Measurements from ENCODE around the gene IFITM1. TPM values are rescaled to one million over a fixed set of nuclear protein-coding genes. Genes with fewer than 3 reads are reported as not detected.
"Not testable (repeated sequence)": the region's sequence is repeated elsewhere in the genome, so short reads cannot be mapped to it uniquely, and the experiment has no call there.

Gene IFITM1
- polyA plus RNA-seq, 1 donor, result 12.2 TPM

- DNase-seq (ENCODE audit: low read depth), result no peak
Measured at GRCh38 chr11:344836-345578, 31.2 kb downstream of the IFITM1 start.

GRCh38 chr11:346529-346928 is 32.7 kb downstream of the IFITM1 start:
- no peak for DNase-seq (ENCODE audit: low read depth)

GRCh38 chr11:349270-349954 is 35.6 kb downstream of the IFITM1 start:
- DNase-seq (ENCODE audit: low read depth), result not testable (repeated sequence)

- not testable (repeated sequence) for DNase-seq (ENCODE audit: low read depth)
Measured at GRCh38 chr11:350033-350722, 36.3 kb downstream of the IFITM1 start.

- no peak for DNase-seq (ENCODE audit: low read depth)
Measured at GRCh38 chr11:350723-351255, 36.9 kb downstream of the IFITM1 start.

GRCh38 chr11:351411-351810 is 37.6 kb downstream of the IFITM1 start:
- DNase-seq (ENCODE audit: low read depth), result no peak

GRCh38 chr11:352456-353031 is 38.7 kb downstream of the IFITM1 start:
- no peak for DNase-seq (ENCODE audit: low read depth)

GRCh38 chr11:353179-353873 is 39.5 kb downstream of the IFITM1 start:
- DNase-seq (ENCODE audit: low read depth), result peak; percentile 86

GRCh38 chr11:355581-356458 is 42.0 kb downstream of the IFITM1 start:
- no peak for DNase-seq (ENCODE audit: low read depth)

GRCh38 chr11:356610-357009 is 42.8 kb downstream of the IFITM1 start:
- DNase-seq (ENCODE audit: low read depth), result no peak

- no peak for DNase-seq (ENCODE audit: low read depth)
Measured at GRCh38 chr11:357582-357981, 43.7 kb downstream of the IFITM1 start.

GRCh38 chr11:358129-358800 is 44.4 kb downstream of the IFITM1 start:
- DNase-seq (ENCODE audit: low read depth), result no peak

- DNase-seq (ENCODE audit: low read depth), result no peak
Measured at GRCh38 chr11:359181-359714, 45.4 kb downstream of the IFITM1 start.

GRCh38 chr11:360326-361280 is 46.8 kb downstream of the IFITM1 start:
- DNase-seq (ENCODE audit: low read depth), result no peak

GRCh38 chr11:362642-363442 is 49.0 kb downstream of the IFITM1 start:
- no peak for DNase-seq (ENCODE audit: low read depth)

- not testable (repeated sequence) for DNase-seq (ENCODE audit: low read depth)
Measured at GRCh38 chr11:363443-363805, 49.6 kb downstream of the IFITM1 start.

GRCh38 chr11:363948-364761 is 50.3 kb downstream of the IFITM1 start:
- DNase-seq (ENCODE audit: low read depth), result no peak
